SK-N-SH treated with all-trans-retinoic acid at 6 μM for 48 hours (cell line): ENCODE data around the gene SNX10.

Source experiments
- ATAC-seq: fragments of 200-7000 bp; cut with Tn5 transposase; 3 replicates; pipeline ENCODE4 v1.9.1; 2020; ENCODE audit warnings: mild to moderate bottlenecking, moderate library complexity
- BACH2 ChIP-seq: fragments of 250-450 bp; sonication (Bioruptor Pico); IDR thresholded peaks from 2 replicates; pipeline ENCODE4 v1.9.0; 2021; ENCODE audit warnings: mild to moderate bottlenecking, borderline replicate concordance
- CREB5 ChIP-seq: fragments of 250-450 bp; sonication (Bioruptor Pico); IDR thresholded peaks from 2 replicates; pipeline ENCODE4 v1.5.1; 2020; ENCODE audit warnings: low read depth, mild to moderate bottlenecking, moderate library complexity
- CSDC2 ChIP-seq: fragments of 250-450 bp; sonication (Bioruptor Pico); IDR thresholded peaks from 2 replicates; pipeline ENCODE4 v1.5.0; 2020; ENCODE audit warnings: mild to moderate bottlenecking, moderate library complexity
- CSRNP3 ChIP-seq: fragments of 250-450 bp; sonication (Bioruptor Pico); IDR thresholded peaks from 2 replicates; pipeline ENCODE4 v1.5.1; 2021; ENCODE audit warnings: mild to moderate bottlenecking, moderate library complexity
- ESRRG ChIP-seq: fragments of 250-450 bp; sonication (Bioruptor Pico); IDR thresholded peaks from 2 replicates; pipeline ENCODE4 v1.6.1; 2021; ENCODE audit warnings: mild to moderate bottlenecking
- GLIS3 ChIP-seq: fragments of 250-450 bp; sonication (Bioruptor Pico); IDR thresholded peaks from 2 replicates; pipeline ENCODE4 v1.5.0; 2020; ENCODE audit warnings: mild to moderate bottlenecking, moderate library complexity
- ISL1 ChIP-seq: fragments of 250-450 bp; sonication (Bioruptor Pico); IDR thresholded peaks from 2 replicates; pipeline ENCODE4 v2.1.2; 2022; ENCODE audit warnings: mild to moderate bottlenecking, moderate library complexity
- OSR1 ChIP-seq: fragments of 250-450 bp; sonication (Bioruptor Pico); IDR thresholded peaks from 2 replicates; pipeline ENCODE4 v1.8.0; 2022; ENCODE audit warnings: moderate library complexity, mild to moderate bottlenecking, inconsistent platforms
- POU6F1 ChIP-seq: fragments of 250-450 bp; sonication (Bioruptor Pico); IDR thresholded peaks from 2 replicates; pipeline ENCODE4 v1.8.0; 2021; ENCODE audit warnings: low read depth, mild to moderate bottlenecking, moderate library complexity, borderline replicate concordance
- PPARA ChIP-seq: fragments of 250-450 bp; sonication (Bioruptor Pico); IDR thresholded peaks from 2 replicates; pipeline ENCODE4 v1.5.0; 2020; ENCODE audit warnings: mild to moderate bottlenecking, borderline replicate concordance
- RARB ChIP-seq: fragments of 250-450 bp; sonication (Bioruptor Pico); IDR thresholded peaks from 2 replicates; pipeline ENCODE4 v1.8.0; 2021; ENCODE audit warnings: mild to moderate bottlenecking, moderate library complexity
- SNAI2 ChIP-seq: fragments of 250-450 bp; sonication (Bioruptor Pico); IDR thresholded peaks from 2 replicates; pipeline ENCODE4 v1.5.0; 2020; ENCODE audit warnings: mild to moderate bottlenecking, moderate library complexity
- TOX ChIP-seq: fragments of 250-450 bp; sonication (Bioruptor Pico); IDR thresholded peaks from 2 replicates; pipeline ENCODE4 v1.8.0; 2021; ENCODE audit warnings: mild to moderate bottlenecking, moderate library complexity, borderline replicate concordance
- TSHZ2 ChIP-seq: fragments of 250-450 bp; sonication (Bioruptor Pico); IDR thresholded peaks from 2 replicates; pipeline ENCODE4 v1.5.0; 2020; ENCODE audit warnings: mild to moderate bottlenecking, moderate library complexity
- ZC3H10 ChIP-seq: fragments of 250-450 bp; sonication (Bioruptor Pico); IDR thresholded peaks from 2 replicates; pipeline ENCODE4 v1.5.1; 2021; ENCODE audit warnings: mild to moderate bottlenecking, moderate library complexity
- ZFP3 ChIP-seq: fragments of 250-450 bp; sonication (Bioruptor Pico); IDR thresholded peaks from 2 replicates; pipeline ENCODE4 v1.5.0; 2020; ENCODE audit warnings: mild to moderate bottlenecking, moderate library complexity
- ZFP30 ChIP-seq: fragments of 450-650 bp; formaldehyde crosslinking; IDR thresholded peaks from 2 replicates; pipeline ENCODE4 v1.5.0; 2022; ENCODE audit warnings: mild to moderate bottlenecking, moderate library complexity
- ZNF70 ChIP-seq: fragments of 450-650 bp; formaldehyde crosslinking; IDR thresholded peaks from 2 replicates; pipeline ENCODE4 v1.5.0; 2020; ENCODE audit warnings: mild to moderate bottlenecking, moderate library complexity

SNX10 gene

GRCh38 chr7:26367219-26367711 is 75.6 kb downstream of the SNX10 start:
- TF ChIP-seq CSDC2 (CRISPR knock-in tag) (no peak), CREB5 (CRISPR knock-in tag) (no peak), ZNF70 (CRISPR knock-in tag) (no peak), SNAI2 (no peak), CSRNP3 (CRISPR knock-in tag) (no peak), RARB (no peak), ZFP3 (no peak), GLIS3 (no peak), BACH2 (CRISPR knock-in tag) (no peak), TOX (CRISPR knock-in tag) (no peak), ISL1 (CRISPR knock-in tag) (no peak), OSR1 (CRISPR knock-in tag) (no peak), TSHZ2 (CRISPR knock-in tag) (no peak), ZFP30 (CRISPR knock-in tag) (no peak)
- no peak for ATAC-seq

GRCh38 chr7:26368542-26368941 is 76.9 kb downstream of the SNX10 start:
- ATAC-seq: no peak
- TF ChIP-seq GLIS3 (no peak), SNAI2 (no peak), ZC3H10 (CRISPR knock-in tag) (no peak), POU6F1 (CRISPR knock-in tag) (no peak), CREB5 (CRISPR knock-in tag) (no peak), TOX (CRISPR knock-in tag) (no peak), RARB (no peak), OSR1 (CRISPR knock-in tag) (no peak), ZFP30 (CRISPR knock-in tag) (no peak), ZFP3 (no peak), CSRNP3 (CRISPR knock-in tag) (no peak), PPARA (CRISPR knock-in tag) (no peak), BACH2 (CRISPR knock-in tag) (no peak), ESRRG (CRISPR knock-in tag) (no peak), ZNF70 (CRISPR knock-in tag) (no peak), ISL1 (CRISPR knock-in tag) (no peak)
- TF ChIP-seq, all 23 proteins: peak for 0

DNA sequence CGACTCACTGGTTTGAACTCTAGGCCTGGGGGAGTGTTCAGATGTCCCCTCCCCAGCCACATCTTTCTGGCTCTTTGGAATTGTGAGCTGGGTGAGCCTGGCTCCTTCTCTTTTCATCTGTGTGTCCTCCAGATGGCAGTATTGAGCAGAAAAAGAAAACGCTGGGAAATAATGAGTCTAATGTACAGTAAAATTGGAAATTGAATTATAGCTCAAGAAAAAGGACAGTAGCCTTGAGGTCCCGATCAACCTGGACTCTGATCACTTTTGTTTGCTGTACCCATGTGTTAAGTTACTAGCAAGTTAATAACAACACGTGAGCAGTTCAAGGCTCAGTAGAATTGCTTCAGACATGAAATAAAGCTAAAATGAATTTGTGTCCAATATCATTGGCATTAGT is 77.9 kb downstream of the SNX10 start:
- peak; percentile 89 for ATAC-seq
- TF ChIP-seq CREB5 (CRISPR knock-in tag): no peak
- no peak for TF ChIP-seq TOX (CRISPR knock-in tag)
- TF ChIP-seq ISL1 (CRISPR knock-in tag): no peak
- no peak for TF ChIP-seq ZC3H10 (CRISPR knock-in tag)
- no peak for TF ChIP-seq CSRNP3 (CRISPR knock-in tag)
- no peak for TF ChIP-seq TSHZ2 (CRISPR knock-in tag)
